KOPT-K1 (cell line): ENCODE measurements around the gene MLH3.

Source experiments
- H3K27ac ChIP-seq: fragments of 200-600 bp; sonication (generic); 2 replicates; pipeline ENCODE4 v1.5.1; 2016; ENCODE audit warnings: antibody characterized with exemption, mild to moderate bottlenecking, low read depth, low read length; ENCODE audit not compliant: poor library complexity, severe bottlenecking
- H3K36me3 ChIP-seq: fragments of 200-600 bp; sonication (generic); 2 replicates; pipeline ENCODE4 v1.5.1; 2017; ENCODE audit warnings: antibody characterized with exemption, mild to moderate bottlenecking, low read length, moderate library complexity; ENCODE audit not compliant: insufficient read depth
- H3K9me3 ChIP-seq: fragments of 200-600 bp; sonication (generic); 2 replicates; pipeline ENCODE4 v1.5.1; 2017; ENCODE audit warnings: antibody characterized with exemption, low read length, mild to moderate bottlenecking; ENCODE audit not compliant: insufficient read depth, poor library complexity, severe bottlenecking

MLH3 gene

DNA sequence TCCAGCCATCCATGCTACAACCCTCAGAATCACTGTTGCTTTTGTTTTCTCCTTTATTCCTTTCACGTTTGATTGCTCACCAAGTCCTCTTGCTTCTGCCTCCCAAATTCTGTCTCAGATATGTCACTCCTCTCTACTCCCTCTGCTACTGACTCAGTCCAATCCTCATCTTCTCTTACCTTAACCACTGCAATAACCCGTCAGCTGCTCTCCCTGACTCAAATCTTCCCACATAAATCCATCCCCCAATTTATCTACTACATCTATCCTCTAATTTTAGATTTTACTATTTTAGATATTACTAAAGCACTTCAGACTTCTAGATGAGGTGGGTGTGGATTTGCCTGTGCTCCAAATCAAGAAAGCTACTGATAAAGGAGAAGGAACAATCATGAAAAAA is 25.4 kb downstream of the MLH3 start:
- H3K9me3 ChIP-seq = no peaks in the 10 kb centered on the region
- H3K36me3 ChIP-seq = peaks cover 82% of the 10 kb centered on the region
- no peak overlapping the region for H3K27ac ChIP-seq

- H3K27ac ChIP-seq = no peak overlapping the region
- H3K9me3 ChIP-seq = no peaks in the 10 kb centered on the region
- peaks cover 80% of the 10 kb centered on the region for H3K36me3 ChIP-seq
These were observed 26.2 kb downstream of the MLH3 start for GRCh38 chr14:75025082-75025481.

- H3K9me3 ChIP-seq = no peaks in the 10 kb centered on the region
- peaks cover 81% of the 10 kb centered on the region for H3K36me3 ChIP-seq
- no peak overlapping the region for H3K27ac ChIP-seq
These were observed 28.2 kb downstream of the MLH3 start for GRCh38 chr14:75023108-75023507.

- no peaks in the 10 kb centered on the region for H3K9me3 ChIP-seq
- no peak overlapping the region for H3K27ac ChIP-seq
- peaks cover 85% of the 10 kb centered on the region for H3K36me3 ChIP-seq
These were observed 28.6 kb downstream of the MLH3 start for GRCh38 chr14:75022655-75023054.

DNA sequence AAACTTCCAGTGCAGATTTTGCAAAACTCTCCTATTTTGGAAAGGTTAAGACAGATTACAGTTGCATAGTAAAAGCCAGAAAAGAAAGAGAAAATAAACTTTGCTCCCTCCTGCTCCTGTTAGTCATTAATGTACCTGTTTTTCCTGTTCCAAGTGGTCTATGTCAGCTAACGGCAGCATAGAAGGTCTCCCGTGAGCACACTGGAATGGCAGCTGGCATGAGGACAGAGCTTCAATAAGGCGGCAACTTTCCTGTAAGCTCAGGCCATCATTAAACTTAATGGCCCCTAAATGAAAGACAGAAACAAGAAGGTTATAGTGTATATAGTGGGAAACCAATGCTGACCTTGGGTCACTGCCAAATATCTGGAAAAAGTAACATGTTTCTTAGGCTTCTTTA is 32.6 kb downstream of the MLH3 start:
- Histone ChIP-seq H3K36me3 (peaks cover 98% of the 10 kb centered on the region), H3K27ac (no peak overlapping the region), H3K9me3 (no peaks in the 10 kb centered on the region)

GRCh38 chr14:75016815-75017214 is 34.5 kb downstream of the MLH3 start:
- H3K36me3 ChIP-seq = peaks cover 98% of the 10 kb centered on the region
- no peaks in the 10 kb centered on the region for H3K9me3 ChIP-seq
- no peak overlapping the region for H3K27ac ChIP-seq

GRCh38 chr14:75015496-75015895 is 35.8 kb downstream of the MLH3 start:
- peaks cover 99% of the 10 kb centered on the region for H3K36me3 ChIP-seq
- H3K9me3 ChIP-seq = no peaks in the 10 kb centered on the region
- H3K27ac ChIP-seq = no peak overlapping the region

DNA sequence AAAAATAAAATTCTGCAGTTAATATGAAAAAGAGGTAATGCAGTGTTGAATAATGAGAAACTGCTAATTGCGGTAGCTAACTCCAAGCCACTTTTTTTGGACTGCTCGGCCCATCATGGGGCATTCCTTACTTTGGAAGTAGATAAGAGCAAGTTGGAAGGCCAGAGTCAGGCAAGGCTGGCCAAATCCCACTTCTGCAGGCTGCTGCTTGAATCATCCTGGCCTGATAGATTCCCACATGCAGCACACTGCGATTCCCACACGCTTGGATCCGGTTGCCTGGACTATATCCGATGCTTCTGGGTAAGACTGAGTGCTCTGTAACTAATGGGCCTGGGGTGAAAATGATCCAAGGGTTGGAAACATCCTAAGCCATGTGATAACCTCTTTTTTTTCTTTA is 38.0 kb downstream of the MLH3 start:
- Histone ChIP-seq H3K36me3 (peaks cover 100% of the 10 kb centered on the region), H3K27ac (no peak overlapping the region), H3K9me3 (no peaks in the 10 kb centered on the region)

DNA sequence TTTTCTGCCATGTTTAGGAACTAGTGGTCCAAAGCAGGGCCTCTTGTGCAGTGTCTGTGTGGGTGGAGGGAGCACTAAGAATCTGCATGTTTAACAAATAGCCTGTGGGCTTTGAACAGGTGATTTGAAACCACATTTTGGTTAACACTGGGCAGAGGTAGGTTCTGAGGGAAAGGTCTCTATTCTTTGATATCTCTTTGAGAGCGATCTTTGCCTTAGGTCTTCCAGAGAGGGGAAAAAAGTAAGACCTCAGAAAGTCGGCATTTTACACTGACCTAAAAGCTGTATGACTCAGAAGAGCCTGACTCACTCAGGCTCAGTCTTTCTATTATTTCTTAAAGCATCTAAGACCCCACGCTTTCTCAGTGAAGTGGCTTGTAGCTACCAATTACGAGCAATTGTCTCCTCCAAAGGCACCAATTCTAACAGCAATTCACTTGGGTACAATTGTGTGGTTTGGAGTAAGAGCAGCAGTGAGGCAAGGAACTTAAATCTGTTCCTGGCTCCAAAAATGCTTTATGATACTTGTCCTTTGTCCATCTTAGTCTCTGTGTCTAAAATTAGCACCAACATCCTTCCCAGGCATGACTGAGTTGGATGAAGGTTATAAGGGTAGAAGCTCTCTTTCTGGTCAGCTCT is 39.8 kb downstream of the MLH3 start:
- Histone ChIP-seq H3K27ac (no peak overlapping the region), H3K36me3 (peaks cover 100% of the 10 kb centered on the region), H3K9me3 (no peaks in the 10 kb centered on the region)

GRCh38 chr14:75010472-75011093 is 40.7 kb downstream of the MLH3 start:
- H3K27ac ChIP-seq = no peak overlapping the region
- H3K9me3 ChIP-seq = no peaks in the 10 kb centered on the region
- H3K36me3 ChIP-seq = peaks cover 100% of the 10 kb centered on the region

- Histone ChIP-seq H3K36me3 (peaks cover 96% of the 10 kb centered on the region), H3K27ac (no peak overlapping the region), H3K9me3 (no peaks in the 10 kb centered on the region)
These were observed 42.1 kb downstream of the MLH3 start for GRCh38 chr14:75009176-75009575.

GRCh38 chr14:75005357-75005756 is 45.9 kb downstream of the MLH3 start:
- Histone ChIP-seq H3K9me3 (peaks cover 8% of the 10 kb centered on the region), H3K36me3 (peaks cover 58% of the 10 kb centered on the region), H3K27ac (no peak overlapping the region)

DNA sequence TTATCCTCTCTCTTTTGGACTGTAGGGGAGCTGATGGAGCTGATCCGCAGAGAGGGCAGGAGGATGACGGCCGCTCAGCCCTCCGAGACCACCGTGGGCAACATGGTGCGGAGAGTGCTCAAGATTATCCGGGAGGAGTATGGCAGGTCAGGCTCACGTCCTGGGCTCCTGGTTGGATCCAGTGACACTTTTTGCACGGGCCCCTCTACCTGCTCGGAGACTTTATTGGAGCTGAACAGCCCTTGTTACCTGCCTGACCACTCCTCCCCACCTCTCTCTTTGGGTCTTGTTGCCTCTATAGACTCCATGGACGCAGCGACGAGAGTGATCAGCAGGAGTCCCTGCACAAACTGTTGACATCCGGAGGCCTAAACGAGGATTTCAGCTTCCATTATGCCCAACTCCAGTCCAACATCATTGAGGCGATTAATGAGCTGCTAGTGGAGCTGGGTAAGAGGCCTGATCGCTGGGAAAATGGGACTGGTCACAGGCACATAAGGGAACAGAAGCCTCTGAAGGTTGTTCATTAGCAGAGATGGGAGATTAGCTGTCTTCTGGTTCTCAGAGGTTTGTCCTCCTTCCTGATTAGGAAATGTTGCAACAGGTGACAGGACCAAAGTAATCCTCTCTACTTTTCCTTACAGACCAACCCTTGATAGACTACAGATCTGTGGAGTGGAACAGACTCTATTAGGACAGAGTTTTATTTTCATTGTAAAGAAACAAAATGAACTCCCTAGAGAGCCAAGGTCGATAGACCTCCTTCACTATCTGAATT is 47.8 kb downstream of the MLH3 start:
- Histone ChIP-seq H3K36me3 (peaks cover 39% of the 10 kb centered on the region), H3K9me3 (peaks cover 8% of the 10 kb centered on the region), H3K27ac (peak overlapping the region; percentile 81)

DNA sequence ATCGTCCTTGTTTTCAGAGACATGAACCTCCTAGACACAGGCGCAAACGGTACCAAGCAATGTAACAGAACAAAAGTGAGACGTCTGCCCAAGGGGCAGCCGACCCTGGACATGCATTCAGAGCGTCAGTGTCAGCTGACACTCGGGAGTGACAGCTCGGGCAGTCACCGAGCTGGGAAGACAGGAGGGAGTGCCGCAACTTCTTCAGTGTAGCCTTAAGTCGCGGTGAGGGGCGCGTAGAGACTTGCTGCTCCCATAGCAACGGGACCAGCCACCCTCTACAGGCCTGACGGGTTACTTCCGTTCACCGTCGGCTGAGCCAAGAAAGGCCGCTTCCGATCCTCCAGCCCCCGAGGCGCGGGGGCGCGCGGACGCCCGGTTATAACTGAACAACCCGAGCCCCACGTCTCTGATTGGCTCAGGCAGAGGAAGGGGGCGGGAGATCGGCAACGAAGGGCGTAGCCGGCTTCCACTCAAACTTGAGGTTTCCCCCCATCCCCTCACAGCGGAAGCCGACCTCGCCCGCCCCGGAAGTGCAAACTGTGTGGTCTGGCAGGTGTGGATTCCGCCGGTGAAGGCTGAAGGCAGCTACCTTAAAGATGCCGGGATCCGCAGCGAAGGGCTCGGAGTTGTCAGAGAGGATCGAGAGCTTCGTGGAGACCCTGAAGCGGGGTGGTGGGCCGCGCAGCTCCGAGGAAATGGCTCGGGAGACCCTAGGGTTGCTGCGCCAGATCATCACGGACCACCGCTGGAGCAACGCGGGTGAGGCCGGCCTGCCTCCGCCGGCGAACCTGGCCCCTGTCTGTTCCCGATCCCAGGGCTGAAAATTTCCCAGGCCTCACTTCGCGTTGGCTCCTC is 48.6 kb downstream of the MLH3 start, which contains the start of gene EIF2B2:
TSS of gene EIF2B2 (plus strand) at position 530 of the 858 bp plus-strand sequence. CDS start at position 600, 70 bp downstream.
- peak within 1 kb of the TSS; percentile 81 for H3K27ac ChIP-seq
- peaks cover 8% of the 10 kb centered on the region for H3K9me3 ChIP-seq
- peaks cover 31% of the 10 kb centered on the region for H3K36me3 ChIP-seq

DNA sequence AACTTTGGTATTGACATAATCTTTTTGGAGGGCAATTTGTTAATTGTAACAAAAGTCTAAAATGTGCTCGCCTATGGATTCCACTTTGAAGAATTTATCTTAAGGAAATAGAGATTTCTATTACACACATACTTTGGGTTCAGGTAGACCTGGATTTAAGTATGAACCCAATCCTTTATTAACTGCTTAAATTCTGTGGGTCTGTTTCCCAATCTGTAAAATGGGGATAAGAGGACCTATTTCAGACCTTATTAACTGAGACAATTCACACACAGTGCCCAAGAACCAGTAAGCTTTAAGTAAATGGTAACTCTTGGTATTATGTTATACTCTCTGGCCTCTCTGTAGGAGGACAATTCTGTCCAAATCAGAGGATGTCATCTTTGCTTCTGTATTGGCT is 49.4 kb downstream of the MLH3 start:
- Histone ChIP-seq H3K9me3 (peaks cover 8% of the 10 kb centered on the region), H3K27ac (peak overlapping the region; percentile 81), H3K36me3 (peaks cover 23% of the 10 kb centered on the region)
